Measurements from ENCODE around the gene FOSL1.

FOSL1 gene

GRCh38 chr11:65941720-65942310 is 41.6 kb upstream of the FOSL1 start:
- no peak for FAIRE-seq
- no peak for TF ChIP-seq PAX5 (IDR thresholded peaks at IDR 0.05; ENCODE audit: insufficient read depth, low read length, severe bottlenecking)
- no peak for TF ChIP-seq POLR2AphosphoS5 (IDR thresholded peaks at IDR 0.05; ENCODE audit: low read depth, low read length)
- TF ChIP-seq POLR2A (IDR thresholded peaks at IDR 0.05; ENCODE audit: low read depth, low read length) = no peak
- no peak for TF ChIP-seq POU2F2 (IDR thresholded peaks at IDR 0.05; ENCODE audit: low read depth, low read length)
- no peak for TF ChIP-seq SPI1 (IDR thresholded peaks at IDR 0.05; ENCODE audit: low read depth, low read length)
- TF ChIP-seq TAF1 (IDR thresholded peaks at IDR 0.05; ENCODE audit: low read depth, low read length) = no peak
- DNase-seq (ENCODE audit: insufficient read length, low spot score) = no peak

GRCh38 chr11:65937766-65938165 is 37.6 kb upstream of the FOSL1 start:
- DNase-seq (ENCODE audit: insufficient read length, low spot score) (no peak), FAIRE-seq (no peak)
- TF ChIP-seq POU2F2 (IDR thresholded peaks at IDR 0.05; ENCODE audit: low read depth, low read length) = no peak
- no peak for TF ChIP-seq POLR2A (IDR thresholded peaks at IDR 0.05; ENCODE audit: low read depth, low read length)
- TF ChIP-seq TAF1 (IDR thresholded peaks at IDR 0.05; ENCODE audit: low read depth, low read length) = no peak
- no peak for TF ChIP-seq POLR2AphosphoS5 (IDR thresholded peaks at IDR 0.05; ENCODE audit: low read depth, low read length)
- TF ChIP-seq PAX5 (IDR thresholded peaks at IDR 0.05; ENCODE audit: insufficient read depth, low read length, severe bottlenecking) = no peak
- no peak for TF ChIP-seq SPI1 (IDR thresholded peaks at IDR 0.05; ENCODE audit: low read depth, low read length)

- no peak for TF ChIP-seq PAX5 (IDR thresholded peaks at IDR 0.05; ENCODE audit: insufficient read depth, low read length, severe bottlenecking)
- TF ChIP-seq POLR2AphosphoS5 (IDR thresholded peaks at IDR 0.05; ENCODE audit: low read depth, low read length) = no peak
- TF ChIP-seq POU2F2 (IDR thresholded peaks at IDR 0.05; ENCODE audit: low read depth, low read length) = no peak
- TF ChIP-seq SPI1 (IDR thresholded peaks at IDR 0.05; ENCODE audit: low read depth, low read length) = no peak
- TF ChIP-seq TAF1 (IDR thresholded peaks at IDR 0.05; ENCODE audit: low read depth, low read length) = no peak
- TF ChIP-seq POLR2A (IDR thresholded peaks at IDR 0.05; ENCODE audit: low read depth, low read length) = no peak
- FAIRE-seq (no peak), DNase-seq (ENCODE audit: insufficient read length, low spot score) (no peak)
Observed at GRCh38 chr11:65934014-65934413, 33.8 kb upstream of the FOSL1 start.

- FAIRE-seq = no peak
- no peak for TF ChIP-seq PAX5 (IDR thresholded peaks at IDR 0.05; ENCODE audit: insufficient read depth, low read length, severe bottlenecking)
- no peak for TF ChIP-seq SPI1 (IDR thresholded peaks at IDR 0.05; ENCODE audit: low read depth, low read length)
- no peak for TF ChIP-seq POLR2A (IDR thresholded peaks at IDR 0.05; ENCODE audit: low read depth, low read length)
- no peak for TF ChIP-seq POU2F2 (IDR thresholded peaks at IDR 0.05; ENCODE audit: low read depth, low read length)
- no peak for TF ChIP-seq TAF1 (IDR thresholded peaks at IDR 0.05; ENCODE audit: low read depth, low read length)
- TF ChIP-seq POLR2AphosphoS5 (IDR thresholded peaks at IDR 0.05; ENCODE audit: low read depth, low read length) = no peak
- no peak for DNase-seq (ENCODE audit: insufficient read length, low spot score)
Observed at GRCh38 chr11:65932558-65932919, 32.4 kb upstream of the FOSL1 start.

- FAIRE-seq = no peak
- no peak for DNase-seq (ENCODE audit: insufficient read length, low spot score)
- TF ChIP-seq POLR2AphosphoS5 (IDR thresholded peaks at IDR 0.05; ENCODE audit: low read depth, low read length) (no peak), SPI1 (IDR thresholded peaks at IDR 0.05; ENCODE audit: low read depth, low read length) (no peak), PAX5 (IDR thresholded peaks at IDR 0.05; ENCODE audit: insufficient read depth, low read length, severe bottlenecking) (no peak), POLR2A (IDR thresholded peaks at IDR 0.05; ENCODE audit: low read depth, low read length) (no peak), TAF1 (IDR thresholded peaks at IDR 0.05; ENCODE audit: low read depth, low read length) (no peak), POU2F2 (IDR thresholded peaks at IDR 0.05; ENCODE audit: low read depth, low read length) (no peak)
Observed at GRCh38 chr11:65931773-65932557, 31.8 kb upstream of the FOSL1 start.

GRCh38 chr11:65928667-65929066 is 28.5 kb upstream of the FOSL1 start:
- no peak for DNase-seq (ENCODE audit: insufficient read length, low spot score)
- peak; percentile 74 for FAIRE-seq
- TF ChIP-seq TAF1 (IDR thresholded peaks at IDR 0.05; ENCODE audit: low read depth, low read length) = no peak

- DNase-seq (ENCODE audit: insufficient read length, low spot score) (peak; percentile 84), FAIRE-seq (peak; percentile 87)
- TF ChIP-seq TAF1 (IDR thresholded peaks at IDR 0.05; ENCODE audit: low read depth, low read length) (peak; percentile 35; the same call in 1 of the 2 replicates), POU2F2 (IDR thresholded peaks at IDR 0.05; ENCODE audit: low read depth, low read length) (no peak), SPI1 (IDR thresholded peaks at IDR 0.05; ENCODE audit: low read depth, low read length) (0 out of 2 replicates have a peak, but pooled peaks have one; percentile 3)
Observed at GRCh38 chr11:65927904-65928397, 27.8 kb upstream of the FOSL1 start.

GRCh38 chr11:65925397-65925796 is 25.2 kb upstream of the FOSL1 start:
- DNase-seq (ENCODE audit: insufficient read length, low spot score) = no peak
- TF ChIP-seq POU2F2 (IDR thresholded peaks at IDR 0.05; ENCODE audit: low read depth, low read length) = no peak
- no peak for TF ChIP-seq POLR2AphosphoS5 (IDR thresholded peaks at IDR 0.05; ENCODE audit: low read depth, low read length)
- no peak for TF ChIP-seq PAX5 (IDR thresholded peaks at IDR 0.05; ENCODE audit: insufficient read depth, low read length, severe bottlenecking)
- no peak for TF ChIP-seq TAF1 (IDR thresholded peaks at IDR 0.05; ENCODE audit: low read depth, low read length)
- TF ChIP-seq SPI1 (IDR thresholded peaks at IDR 0.05; ENCODE audit: low read depth, low read length) = no peak
- TF ChIP-seq POLR2A (IDR thresholded peaks at IDR 0.05; ENCODE audit: low read depth, low read length) = no peak
- no peak for FAIRE-seq

GRCh38 chr11:65922565-65922964 is 22.4 kb upstream of the FOSL1 start:
- FAIRE-seq = no peak

GRCh38 chr11:65921876-65922275 is 21.7 kb upstream of the FOSL1 start:
- no peak for TF ChIP-seq POU2F2 (IDR thresholded peaks at IDR 0.05; ENCODE audit: low read depth, low read length)
- no peak for TF ChIP-seq POLR2AphosphoS5 (IDR thresholded peaks at IDR 0.05; ENCODE audit: low read depth, low read length)
- TF ChIP-seq TAF1 (IDR thresholded peaks at IDR 0.05; ENCODE audit: low read depth, low read length) = no peak
- no peak for TF ChIP-seq PAX5 (IDR thresholded peaks at IDR 0.05; ENCODE audit: insufficient read depth, low read length, severe bottlenecking)
- FAIRE-seq = no peak
- no peak for DNase-seq (ENCODE audit: insufficient read length, low spot score)

More at GRCh38 chr11:65922565-65922964, 22.4 kb upstream of the FOSL1 start:
- no peak for TF ChIP-seq POLR2AphosphoS5 (IDR thresholded peaks at IDR 0.05; ENCODE audit: low read depth, low read length)
- no peak for TF ChIP-seq POU2F2 (IDR thresholded peaks at IDR 0.05; ENCODE audit: low read depth, low read length)
- no peak for DNase-seq (ENCODE audit: insufficient read length, low spot score)
